B cell (primary cell): Measurements from ENCODE around the gene FXYD1. TPM values are rescaled to one million over a fixed set of nuclear protein-coding genes. Genes with fewer than 3 reads are reported as not detected.

Experiments
- ATAC-seq: fragments of 200-7000 bp; cut with Tn5 transposase; one replicate; pipeline ENCODE4 v1.10.0; 2021; ENCODE audit warnings: low read depth, mild to moderate bottlenecking, moderate number of reproducible peaks, moderate library complexity
- CTCF ChIA-PET: fragments of 350-600 bp; sonication (Branson Sonifier 250); formaldehyde crosslinking; loops from one replicate; lab custom pipeline; 2021; ENCODE audit warnings: antibody characterized with exemption, inconsistent platforms; lab: Charles Lee
- POLR2A ChIA-PET: fragments of 350-600 bp; sonication (Branson Sonifier 250); formaldehyde crosslinking; loops from one replicate; lab custom pipeline; 2021; ENCODE audit warnings: antibody characterized with exemption; lab: Charles Lee
- DNase-seq: peaks from one replicate; pipeline ENCODE4 v3.0.0; 2013
- H2AFZ ChIP-seq: 2 replicates; pipeline ENCODE4 v1.6.1; 2012; ENCODE audit warnings: mild to moderate bottlenecking, low read depth, low read length; ENCODE audit not compliant: insufficient read depth, poor library complexity, severe bottlenecking
- H3K27ac ChIP-seq, 2 donors: 1 replicate in 1 of 2; 2 replicates in 1 of 2; pipeline ENCODE4 v1.5.1; 2012 to 2013; ENCODE audit warnings: low read length in 2 of 2, mild to moderate bottlenecking in 2 of 2, moderate library complexity in 1 of 2
- H3K27me3 ChIP-seq, 4 experiments: fragments of 200-600 bp in 1 of 4; sonication (generic) in 1 of 4; replicated peaks in 1 of 4; 1 replicate in 2 of 4; 2 replicates in 2 of 4; pipeline versions ENCODE4 v1.6.1 to v1.7.0; 2013 to 2016; ENCODE audit warnings: low read length in 3 of 4, mild to moderate bottlenecking in 2 of 4, mixed read lengths in 1 of 4, moderate library complexity in 1 of 4; ENCODE audit not compliant: insufficient read depth in 4 of 4, control insufficient read depth in 3 of 4; ENCODE audit errors: control extremely low read depth in 1 of 4
- H3K36me3 ChIP-seq, 2 experiments: replicated peaks in 1 of 2; 1 replicate in 1 of 2; 2 replicates in 1 of 2; pipeline versions ENCODE4 v1.6.1 to v1.7.1; 2013; ENCODE audit warnings: low read length in 1 of 2; ENCODE audit not compliant: insufficient read depth in 2 of 2, control insufficient read depth in 1 of 2; ENCODE audit errors: control extremely low read depth in 1 of 2, extremely low read depth in 1 of 2
- H3K4me1 ChIP-seq, 2 donors: fragments of 200-600 bp in 1 of 2; sonication (generic) in 1 of 2; 1 replicate in 1 of 2; 2 replicates in 1 of 2; pipeline versions ENCODE4 v1.5.1 to v1.6.1; 2013 to 2017; ENCODE audit warnings: low read length in 2 of 2; ENCODE audit not compliant: control insufficient read depth in 2 of 2, insufficient read depth in 2 of 2
- H3K4me2 ChIP-seq: replicated peaks from 2 replicates; pipeline ENCODE3; 2012; ENCODE audit warnings: mild to moderate bottlenecking, low read depth, low read length; ENCODE audit not compliant: poor library complexity, severe bottlenecking
- H3K4me3 ChIP-seq, 5 experiments: fragments of 200-600 bp in 1 of 5; sonication (generic) in 1 of 5; 1 replicate in 3 of 5; 2 replicates in 2 of 5; pipeline versions ENCODE4 v1.5.1 to v1.7.0; 2011 to 2016; ENCODE audit warnings: low read length in 4 of 5, mild to moderate bottlenecking in 4 of 5, low read depth in 2 of 5, control low read depth in 1 of 5, moderate library complexity in 1 of 5; ENCODE audit not compliant: insufficient read depth in 1 of 5; ENCODE audit errors: control extremely low read depth in 1 of 5, extremely low read depth in 1 of 5
- H3K79me2 ChIP-seq: fragments of 200-600 bp; sonication (generic); one replicate; pipeline ENCODE4 v1.6.0; 2016; ENCODE audit warnings: low read length; ENCODE audit not compliant: control insufficient read depth, insufficient read depth
- H3K9ac ChIP-seq: fragments of 200-600 bp; sonication (generic); 2 replicates; pipeline ENCODE4 v1.6.1; 2017; ENCODE audit warnings: mild to moderate bottlenecking, low read length, moderate library complexity
- H3K9me3 ChIP-seq, 3 donors: one replicate each; pipeline versions ENCODE4 v1.6.1 to v1.7.1; 2013; ENCODE audit warnings: low read length in 2 of 3; ENCODE audit not compliant: control insufficient read depth in 2 of 3, insufficient read depth in 1 of 3; ENCODE audit errors: control extremely low read depth in 1 of 3
- H4K20me1 ChIP-seq: 2 replicates; pipeline ENCODE4 v1.6.0; 2012; ENCODE audit warnings: mild to moderate bottlenecking, low read length; ENCODE audit not compliant: insufficient read depth, control insufficient read depth, poor library complexity, severe bottlenecking
- H3K27ac Mint-ChIP-seq: one replicate; pipeline ENCODE4 v1.8.0; 2021; ENCODE audit warnings: mixed read lengths
- H3K27me3 Mint-ChIP-seq: one replicate; pipeline ENCODE4 v1.8.0; 2021; ENCODE audit warnings: mixed read lengths
- H3K4me1 Mint-ChIP-seq: one replicate; pipeline ENCODE4 v1.8.0; 2021; ENCODE audit warnings: mixed read lengths
- H3K4me3 Mint-ChIP-seq: one replicate; pipeline ENCODE4 v1.8.0; 2021; ENCODE audit warnings: mixed read lengths
- H3K9me3 Mint-ChIP-seq: one replicate; pipeline ENCODE4 v1.8.0; 2022; ENCODE audit warnings: mixed read lengths; ENCODE audit not compliant: insufficient read depth
- EZH2 ChIP-seq: IDR thresholded peaks from 2 replicates; pipeline ENCODE4 v1.6.1; 2012; ENCODE audit warnings: borderline replicate concordance, low read depth, mild to moderate bottlenecking, moderate library complexity, low read length; ENCODE audit not compliant: insufficient read depth, poor library complexity, severe bottlenecking
- WGBS: methylation state at CpG from one replicate; pipeline ENCODE4 v1.1.5; 2013; ENCODE audit warnings: missing lambda C conversion rate; ENCODE audit not compliant: insufficient coverage; 5-methylcytosine and 5-hydroxymethylcytosine counted together
- intact Hi-C: fragments of 100-400 bp; cut with micrococcal nuclease; formaldehyde crosslinking; loops from one replicate; pipeline ENCODE4 v1.10.0; 2022
- polyA plus RNA-seq: library from polyadenylated mRNA; depleted of rRNA; stranded (reverse); fragments of >200 nt; gene quantifications from 2 replicates; pipeline ENCODE4 v1.2.3, GENCODE V29; 2012
- total RNA-seq, 2 donors: library from RNA; stranded (reverse); fragments of 120-200 nt in 1 of 2; gene quantifications; 1 replicate in 1 of 2; 2 replicates in 1 of 2; pipeline versions ENCODE4 v1.2.3 to v1.2.4, GENCODE V29; 2013 to 2022
- TF ChIP-seq, protein P1 (sequence below): fragments of 200-600 bp; IDR thresholded peaks from one replicate; pipeline ENCODE4 v1.8.0; 2022; ENCODE audit warnings: antibody characterized with exemption, mild to moderate bottlenecking

FXYD1 gene
- total and polyA plus RNA-seq, 2 donors (not counting 1 experiment from before 2014, with no cell fraction given), result 3.1 to 4.7 TPM

DNA sequence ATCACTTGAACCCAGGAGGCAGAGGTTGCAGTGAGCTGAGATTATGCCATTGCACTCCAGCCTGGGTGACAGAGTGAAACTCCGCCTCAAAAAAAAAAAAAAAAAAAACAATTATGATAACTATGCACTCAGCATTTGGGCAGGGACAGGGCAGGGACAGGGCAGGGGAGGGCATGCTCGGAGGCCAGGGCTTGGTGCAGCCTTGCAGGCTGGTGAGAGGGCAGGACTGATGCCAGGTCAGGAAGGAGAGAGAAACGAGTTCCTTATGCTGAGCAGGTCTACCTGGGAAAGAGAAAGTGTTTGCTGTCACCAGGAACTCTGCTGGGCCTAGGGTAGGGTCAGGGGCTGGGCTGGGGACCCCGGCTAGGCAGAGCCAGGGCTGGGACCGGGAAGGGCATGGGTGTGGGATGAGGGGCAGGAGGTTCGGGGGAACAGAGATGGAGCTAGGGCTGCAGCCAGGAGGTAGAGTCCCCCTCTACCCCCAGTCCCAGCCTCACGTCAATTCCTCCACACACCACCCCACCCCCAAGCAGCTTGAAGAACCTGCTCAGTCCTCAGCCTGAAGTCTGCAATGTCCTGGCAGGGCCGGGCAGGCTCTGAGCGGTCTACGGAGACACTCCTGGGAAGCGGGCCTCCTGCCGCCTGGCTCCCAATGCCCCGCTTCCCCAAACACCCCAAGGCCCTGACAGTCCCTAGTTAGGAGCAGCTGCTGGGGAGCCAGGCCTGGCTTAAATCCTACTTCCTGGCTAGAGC, 20.2 kb upstream of the FXYD1 start:
- Mint-ChIP-seq H3K27me3 (peaks cover 3% of the 10 kb centered on the region), H3K4me1 (peaks cover 8% of the 10 kb centered on the region), H3K27ac (no peak overlapping the region), H3K4me3 (no peak overlapping the region), H3K9me3 (no peaks in the 10 kb centered on the region)
- ATAC-seq (no peak), DNase-seq (no peak)
- no peak for TF ChIP-seq EZH2
- TF ChIP-seq, protein P1, sequence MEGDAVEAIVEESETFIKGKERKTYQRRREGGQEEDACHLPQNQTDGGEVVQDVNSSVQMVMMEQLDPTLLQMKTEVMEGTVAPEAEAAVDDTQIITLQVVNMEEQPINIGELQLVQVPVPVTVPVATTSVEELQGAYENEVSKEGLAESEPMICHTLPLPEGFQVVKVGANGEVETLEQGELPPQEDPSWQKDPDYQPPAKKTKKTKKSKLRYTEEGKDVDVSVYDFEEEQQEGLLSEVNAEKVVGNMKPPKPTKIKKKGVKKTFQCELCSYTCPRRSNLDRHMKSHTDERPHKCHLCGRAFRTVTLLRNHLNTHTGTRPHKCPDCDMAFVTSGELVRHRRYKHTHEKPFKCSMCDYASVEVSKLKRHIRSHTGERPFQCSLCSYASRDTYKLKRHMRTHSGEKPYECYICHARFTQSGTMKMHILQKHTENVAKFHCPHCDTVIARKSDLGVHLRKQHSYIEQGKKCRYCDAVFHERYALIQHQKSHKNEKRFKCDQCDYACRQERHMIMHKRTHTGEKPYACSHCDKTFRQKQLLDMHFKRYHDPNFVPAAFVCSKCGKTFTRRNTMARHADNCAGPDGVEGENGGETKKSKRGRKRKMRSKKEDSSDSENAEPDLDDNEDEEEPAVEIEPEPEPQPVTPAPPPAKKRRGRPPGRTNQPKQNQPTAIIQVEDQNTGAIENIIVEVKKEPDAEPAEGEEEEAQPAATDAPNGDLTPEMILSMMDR, result no peak
- Histone ChIP-seq H2AFZ (no peak overlapping the region), H3K4me3 (no peak overlapping the region), H3K27ac (no peak overlapping the region), H3K9ac (no peak overlapping the region), H3K4me2 (no peak overlapping the region), H3K79me2 (no peaks in the 10 kb centered on the region), H3K9me3 (peaks cover 0 to 4% (median 0%) of the 10 kb centered on the region in 3 donors), H3K4me1 (peaks cover 7 to 10% of the 10 kb centered on the region in 2 donors), H3K36me3 (no peaks in the 10 kb centered on the region), H4K20me1 (no peaks in the 10 kb centered on the region), H3K27me3 (peaks cover 0 to 15% (median 2%) of the 10 kb centered on the region in 4 experiments)
- ChIA-PET POLR2A (no interaction called here), CTCF (interaction anchor here (1.2 to 4.5 kb wide), 2 partner anchors 17 to 52 kb away, joined by 4 to 29 read pairs; partner anchors contain the start of gene LGI4)
- intact Hi-C loops, result no loop called here
- 70% methylated on average over 10 of the region's 13 CpGs for whole genome bisulfite sequencing

GRCh38 chr19:35119091-35119490, 19.5 kb upstream of the FXYD1 start:
- 47% methylated on average over 9 of the region's 14 CpGs for WGBS
- H2AFZ ChIP-seq, result no peak overlapping the region
- H4K20me1 ChIP-seq, result no peaks in the 10 kb centered on the region
- no peaks in the 10 kb centered on the region for H3K36me3 ChIP-seq
- intact Hi-C loops, result no loop called here
- H3K4me3 ChIP-seq, result no peak overlapping the region
- peaks cover 3% of the 10 kb centered on the region for H3K27me3 Mint-ChIP-seq
- TF ChIP-seq EZH2, result no peak
- TF ChIP-seq, protein P1, result no peak
- ATAC-seq (no peak), DNase-seq (no peak)
- peaks cover 12 to 16% of the 10 kb centered on the region in 2 donors for H3K4me1 ChIP-seq
- CTCF ChIA-PET, result interaction anchor here (0.8 to 1.2 kb wide), 2 partner anchors 16 to 53 kb away, joined by 3 to 4 read pairs; partner anchors contain the start of gene LGI4
- H3K9ac ChIP-seq, result no peak overlapping the region
- peaks cover 13% of the 10 kb centered on the region for H3K4me1 Mint-ChIP-seq
- no peak overlapping the region for H3K4me3 Mint-ChIP-seq
- no peak overlapping the region for H3K27ac Mint-ChIP-seq
- peaks cover 0 to 15% (median 2%) of the 10 kb centered on the region in 4 experiments for H3K27me3 ChIP-seq
- no peak overlapping the region for H3K4me2 ChIP-seq
- no peaks in the 10 kb centered on the region for H3K9me3 Mint-ChIP-seq
- H3K27ac ChIP-seq, result no peak overlapping the region
- peaks cover 0 to 4% (median 0%) of the 10 kb centered on the region in 3 donors for H3K9me3 ChIP-seq
- POLR2A ChIA-PET, result interaction anchor here (0.6 kb wide), 1 partner anchor 758 kb away, joined by 3 read pairs; no protein-coding TSS in a partner anchor
- no peaks in the 10 kb centered on the region for H3K79me2 ChIP-seq
